ENCODE data around the gene CREB3. TPM values are rescaled to one million over a fixed set of nuclear protein-coding genes. Genes with fewer than 3 reads are reported as not detected.

CREB3 gene
- total RNA-seq, 1 experiment from 2014 or later: 34.8 TPM

DNA sequence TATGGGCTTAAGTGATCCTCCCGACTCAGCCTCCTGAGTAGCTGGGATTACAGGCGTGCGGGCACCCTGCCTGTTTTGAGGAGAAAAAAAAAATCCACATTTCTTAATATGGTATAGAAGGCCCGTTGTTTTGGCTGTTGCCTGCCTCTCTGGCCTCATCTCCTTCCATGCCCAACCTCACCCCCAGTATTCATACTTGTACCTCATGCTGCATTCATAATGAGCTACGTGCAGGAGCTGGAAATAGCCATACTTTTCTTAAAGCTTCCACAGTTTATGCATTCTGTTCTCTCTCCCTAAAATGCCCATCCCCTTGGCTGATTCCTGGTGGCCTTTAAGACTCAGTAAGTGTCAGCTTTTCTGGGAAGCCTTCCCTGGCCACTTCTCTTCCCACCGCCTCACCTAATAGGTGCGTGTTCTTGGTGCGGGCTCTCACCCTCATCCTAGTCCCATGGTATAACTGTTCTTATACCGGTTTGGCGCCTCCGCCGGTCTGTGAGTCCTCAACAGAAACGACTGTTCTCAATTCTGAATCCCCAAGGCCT lies 40.6 kb upstream of the CREB3 start:
- H3F3A ChIP-seq (ENCODE audit: low read length, unreplicated experiment): no peaks in the 10 kb centered on the region
- H3K4me2 ChIP-seq (ENCODE audit: low read length): no peak overlapping the region; the same call in 1 of the 2 replicates
- H3K27ac ChIP-seq (ENCODE audit: low read length): no peak overlapping the region
- TF ChIP-seq EZH2phosphoT487 (IDR thresholded peaks at IDR 0.05; ENCODE audit: borderline replicate concordance, low read length) (no peak), CTCF (conservative IDR thresholded peaks at IDR 0.05; ENCODE audit: low read depth, low read length) (no peak), EZH2 (IDR thresholded peaks at IDR 0.05; ENCODE audit: low read length, unreplicated experiment) (no peak)
- no peaks in the 10 kb centered on the region for H3K27me3 ChIP-seq (ENCODE audit: low read length)
- ATAC-seq (no peak), DNase-seq (no peak)
- H3K79me2 ChIP-seq (ENCODE audit: low read length): no peaks in the 10 kb centered on the region
- CTCF ChIA-PET: interaction anchor here (0.7 kb wide), 1 partner anchor 31 kb away, joined by 8 read pairs; no protein-coding TSS in a partner anchor
- intact Hi-C loops (cut with micrococcal nuclease): no loop called here
- 0 out of 2 replicates have a peak overlapping the region, but pooled peaks have one; percentile 85 for H3K9ac ChIP-seq (ENCODE audit: low read length)
- no peak overlapping the region; the same call in 1 of the 2 replicates for H2AFZ ChIP-seq (ENCODE audit: low read length)
- H3K4me3 ChIP-seq (ENCODE audit: low read length): peak overlapping the region; percentile 83; the same call in 1 of the 2 replicates
- H3K9me3 ChIP-seq (ENCODE audit: low read length): no peaks in the 10 kb centered on the region
- H3K36me3 ChIP-seq (ENCODE audit: low read depth, low read length): peaks cover 5% of the 10 kb centered on the region
- POLR2A ChIA-PET (ENCODE audit: unreplicated experiment): interaction anchor here (0.6 kb wide), 1 partner anchor 1179 kb away, joined by 5 read pairs; no protein-coding TSS in a partner anchor
- H4K20me1 ChIP-seq (ENCODE audit: low read length): no peaks in the 10 kb centered on the region
- peaks cover 45% of the 10 kb centered on the region for H3K4me1 ChIP-seq (ENCODE audit: insufficient read depth, low read length)
- no peaks in the 10 kb centered on the region for H3K9me2 ChIP-seq (replicated peaks; ENCODE audit: low read length)
- no TSS peak for BruUV-seq (replicated peaks)

- ChIA-PET POLR2A (ENCODE audit: unreplicated experiment) (interaction anchor here (1.0 kb wide), 1 partner anchor 53 kb away, joined by 3 read pairs; the partner anchor contains the start of genes GBA2 and RGP1), CTCF (interaction anchor here (1.2 kb wide), 2 partner anchors 35 to 36 kb away, joined by 3 to 5 read pairs; partner anchors contain the start of genes CREB3 and TLN1)
- intact Hi-C loops (cut with micrococcal nuclease): loop anchor here (5.0 kb wide), 1 partner anchor 39 kb away; the partner anchor contains the start of genes CCDC107 and RMRP
- H3K4me2 ChIP-seq (ENCODE audit: low read length): no peak overlapping the region; the same call in 1 of the 2 replicates
- TF ChIP-seq CTCF (conservative IDR thresholded peaks at IDR 0.05; ENCODE audit: low read depth, low read length): no peak
- TF ChIP-seq EZH2phosphoT487 (IDR thresholded peaks at IDR 0.05; ENCODE audit: borderline replicate concordance, low read length): no peak
- TF ChIP-seq EZH2 (IDR thresholded peaks at IDR 0.05; ENCODE audit: low read length, unreplicated experiment): no peak
- peak overlapping the region; percentile 73 for H3K27ac ChIP-seq (ENCODE audit: low read length)
- H3K36me3 ChIP-seq (ENCODE audit: low read depth, low read length): peaks cover 20% of the 10 kb centered on the region
- peak overlapping the region; percentile 35; the same call in 1 of the 2 replicates for H3K9ac ChIP-seq (ENCODE audit: low read length)
- peak; percentile 87 for ATAC-seq
- no TSS peak for BruUV-seq (replicated peaks)
- no peak overlapping the region for H2AFZ ChIP-seq (ENCODE audit: low read length)
- H3K4me1 ChIP-seq (ENCODE audit: insufficient read depth, low read length): peaks cover 18% of the 10 kb centered on the region
- no peaks in the 10 kb centered on the region for H3K9me2 ChIP-seq (replicated peaks; ENCODE audit: low read length)
- no peak overlapping the region for H3K4me3 ChIP-seq (ENCODE audit: low read length)
- no peaks in the 10 kb centered on the region for H3K27me3 ChIP-seq (ENCODE audit: low read length)
- no peaks in the 10 kb centered on the region for H4K20me1 ChIP-seq (ENCODE audit: low read length)
- no peaks in the 10 kb centered on the region for H3F3A ChIP-seq (ENCODE audit: low read length, unreplicated experiment)
- peak; percentile 71 for DNase-seq
- H3K79me2 ChIP-seq (ENCODE audit: low read length): no peaks in the 10 kb centered on the region
- no peaks in the 10 kb centered on the region for H3K9me3 ChIP-seq (ENCODE audit: low read length)
Observed at GRCh38 chr9:35695943-35696401, 36.5 kb upstream of the CREB3 start.
